ENCODE data around the gene MYRIP.

MYRIP gene

DNA sequence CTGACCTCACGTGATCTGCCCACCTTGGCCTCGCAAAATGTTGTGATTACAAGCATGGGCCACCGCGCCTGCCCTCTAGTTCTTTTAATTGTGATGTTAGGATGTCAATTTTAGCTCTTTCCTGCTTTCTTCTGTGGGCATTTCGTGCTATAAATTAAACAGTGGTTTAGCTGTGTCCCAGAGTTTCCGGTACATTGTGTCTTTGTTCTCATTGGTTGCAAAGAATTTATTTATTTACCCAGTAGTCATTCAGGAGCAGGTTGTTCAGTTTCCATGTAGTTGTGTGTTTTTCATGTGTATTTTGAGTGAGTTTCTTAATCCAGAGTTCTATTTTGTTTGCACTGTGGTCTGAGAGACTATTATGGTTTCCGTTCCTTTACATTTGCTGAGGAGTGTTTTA is 30.1 kb downstream of the MYRIP start:
- TF ChIP-seq, protein P1, sequence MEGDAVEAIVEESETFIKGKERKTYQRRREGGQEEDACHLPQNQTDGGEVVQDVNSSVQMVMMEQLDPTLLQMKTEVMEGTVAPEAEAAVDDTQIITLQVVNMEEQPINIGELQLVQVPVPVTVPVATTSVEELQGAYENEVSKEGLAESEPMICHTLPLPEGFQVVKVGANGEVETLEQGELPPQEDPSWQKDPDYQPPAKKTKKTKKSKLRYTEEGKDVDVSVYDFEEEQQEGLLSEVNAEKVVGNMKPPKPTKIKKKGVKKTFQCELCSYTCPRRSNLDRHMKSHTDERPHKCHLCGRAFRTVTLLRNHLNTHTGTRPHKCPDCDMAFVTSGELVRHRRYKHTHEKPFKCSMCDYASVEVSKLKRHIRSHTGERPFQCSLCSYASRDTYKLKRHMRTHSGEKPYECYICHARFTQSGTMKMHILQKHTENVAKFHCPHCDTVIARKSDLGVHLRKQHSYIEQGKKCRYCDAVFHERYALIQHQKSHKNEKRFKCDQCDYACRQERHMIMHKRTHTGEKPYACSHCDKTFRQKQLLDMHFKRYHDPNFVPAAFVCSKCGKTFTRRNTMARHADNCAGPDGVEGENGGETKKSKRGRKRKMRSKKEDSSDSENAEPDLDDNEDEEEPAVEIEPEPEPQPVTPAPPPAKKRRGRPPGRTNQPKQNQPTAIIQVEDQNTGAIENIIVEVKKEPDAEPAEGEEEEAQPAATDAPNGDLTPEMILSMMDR (IDR thresholded peaks at IDR 0.05; ENCODE audit: unreplicated experiment in 3 of 3), result no peak
- Mint-ChIP-seq H3K27ac (no peak overlapping the region), H3K27me3 (ENCODE audit: low read depth) (no peaks in the 10 kb centered on the region), H3K9me3 (peaks cover 13% of the 10 kb centered on the region), H3K36me3 (ENCODE audit: low read depth) (no peaks in the 10 kb centered on the region), H3K4me1 (no peaks in the 10 kb centered on the region), H3K4me3 (no peak overlapping the region)

DNA sequence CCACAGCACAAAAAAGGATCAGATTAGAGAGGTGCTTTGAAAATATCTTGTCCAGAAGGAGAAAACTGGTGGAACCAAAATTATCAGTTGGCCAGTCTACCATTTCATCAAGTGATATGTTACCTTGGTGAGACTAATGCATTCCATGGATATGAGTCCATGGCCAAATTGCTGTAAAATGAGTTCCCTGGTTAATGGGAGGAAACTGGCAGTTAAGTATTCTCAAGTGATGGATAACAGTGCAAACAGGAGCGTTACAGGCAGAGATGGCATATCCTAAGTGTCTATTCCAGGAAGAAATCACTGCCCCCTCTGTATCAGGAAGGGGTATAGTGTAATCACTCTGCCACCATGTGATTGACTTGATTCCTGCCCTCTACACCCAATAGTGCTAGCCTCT is 34.0 kb downstream of the MYRIP start:
- Mint-ChIP-seq H3K27me3 (ENCODE audit: low read depth) (peaks cover 6% of the 10 kb centered on the region), H3K36me3 (ENCODE audit: low read depth) (no peaks in the 10 kb centered on the region), H3K27ac (no peak overlapping the region), H3K9me3 (peaks cover 6% of the 10 kb centered on the region), H3K4me1 (no peaks in the 10 kb centered on the region), H3K4me3 (no peak overlapping the region)
- TF ChIP-seq, protein P1 (IDR thresholded peaks at IDR 0.05; ENCODE audit: unreplicated experiment in 3 of 3), result no peak

DNA sequence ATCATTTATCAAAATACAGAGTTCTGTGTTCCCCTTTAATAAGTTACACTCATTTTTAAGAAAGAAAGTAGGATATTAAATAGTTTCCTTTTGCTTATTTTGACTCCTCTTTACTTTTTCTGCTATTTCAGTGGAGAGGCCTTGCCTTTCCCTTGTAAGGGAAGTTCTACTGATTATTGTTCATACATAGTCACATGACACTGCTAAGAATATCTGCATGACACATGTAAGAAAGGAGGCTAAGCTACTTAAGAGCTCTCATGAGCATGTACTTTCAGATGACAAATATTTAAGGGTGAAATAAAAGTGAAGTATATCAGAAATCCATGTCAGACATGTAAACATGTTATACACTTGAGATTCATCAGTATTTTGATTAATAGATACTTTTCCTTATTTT is 39.0 kb downstream of the MYRIP start:
- Mint-ChIP-seq H3K4me1 (no peaks in the 10 kb centered on the region), H3K27me3 (ENCODE audit: low read depth) (peaks cover 6% of the 10 kb centered on the region), H3K36me3 (ENCODE audit: low read depth) (no peaks in the 10 kb centered on the region), H3K9me3 (no peaks in the 10 kb centered on the region), H3K27ac (no peak overlapping the region), H3K4me3 (no peak overlapping the region)
- TF ChIP-seq, protein P1 (IDR thresholded peaks at IDR 0.05; ENCODE audit: unreplicated experiment in 3 of 3), result no peak

DNA sequence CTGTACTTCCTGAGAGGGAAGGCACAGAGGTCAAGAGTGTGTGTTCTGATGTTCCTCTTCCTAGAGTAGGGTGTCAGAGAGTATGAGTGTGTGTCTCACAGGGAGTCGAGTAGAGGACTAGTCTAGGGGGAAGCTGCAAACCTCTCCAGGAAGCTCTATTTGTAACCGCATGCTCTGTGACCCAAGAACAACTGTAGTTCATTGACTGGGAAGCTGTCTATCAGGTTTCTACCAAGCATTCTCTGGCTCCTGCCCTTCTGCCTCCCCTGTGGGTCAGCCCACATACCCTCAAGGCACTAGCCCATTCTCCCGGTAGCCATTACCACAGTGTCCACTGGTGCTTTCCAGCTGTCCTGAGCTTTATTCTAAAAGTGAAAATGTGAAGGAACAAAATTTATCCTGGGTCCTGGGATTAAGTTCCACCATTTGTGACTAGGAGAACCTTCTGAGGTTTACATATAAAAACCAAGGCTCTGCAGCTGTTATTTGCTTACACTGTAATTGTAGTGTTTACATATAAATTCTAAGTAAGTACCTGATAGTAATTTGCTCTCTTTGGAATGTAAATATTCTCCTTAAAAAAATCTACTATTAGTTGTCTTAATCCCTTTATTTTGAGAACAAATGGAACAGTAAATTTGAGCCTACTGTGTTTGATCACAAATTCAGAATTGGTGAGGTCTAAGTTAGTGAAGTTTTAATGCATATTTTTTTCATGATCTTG is 40.7 kb downstream of the MYRIP start:
- Mint-ChIP-seq H3K4me1 (no peaks in the 10 kb centered on the region), H3K27ac (no peak overlapping the region), H3K9me3 (no peaks in the 10 kb centered on the region), H3K36me3 (ENCODE audit: low read depth) (no peaks in the 10 kb centered on the region), H3K4me3 (no peak overlapping the region), H3K27me3 (ENCODE audit: low read depth) (peaks cover 6% of the 10 kb centered on the region)
- TF ChIP-seq, protein P1 (IDR thresholded peaks at IDR 0.05; ENCODE audit: unreplicated experiment in 3 of 3), result no peak

DNA sequence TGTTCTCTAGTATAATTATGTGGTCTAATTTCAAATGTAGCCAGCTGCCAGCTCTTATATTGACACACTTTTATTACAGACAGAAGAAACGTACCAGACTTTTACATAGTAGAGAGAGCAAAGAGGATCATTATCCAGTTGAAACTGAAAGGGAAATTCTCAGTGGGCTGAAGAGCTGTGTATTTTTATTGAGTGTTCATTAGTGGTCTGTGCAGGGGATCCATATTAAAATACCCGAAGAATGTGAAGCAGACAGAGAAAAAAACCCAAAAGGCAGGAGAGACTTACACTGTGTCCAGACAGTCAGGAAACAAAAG is 41.3 kb downstream of the MYRIP start:
- Mint-ChIP-seq H3K4me1 (no peaks in the 10 kb centered on the region), H3K4me3 (no peak overlapping the region), H3K27me3 (ENCODE audit: low read depth) (peaks cover 6% of the 10 kb centered on the region), H3K36me3 (ENCODE audit: low read depth) (no peaks in the 10 kb centered on the region), H3K27ac (no peak overlapping the region), H3K9me3 (no peaks in the 10 kb centered on the region)
- TF ChIP-seq, protein P1 (IDR thresholded peaks at IDR 0.05; ENCODE audit: unreplicated experiment in 3 of 3), result no peak

DNA sequence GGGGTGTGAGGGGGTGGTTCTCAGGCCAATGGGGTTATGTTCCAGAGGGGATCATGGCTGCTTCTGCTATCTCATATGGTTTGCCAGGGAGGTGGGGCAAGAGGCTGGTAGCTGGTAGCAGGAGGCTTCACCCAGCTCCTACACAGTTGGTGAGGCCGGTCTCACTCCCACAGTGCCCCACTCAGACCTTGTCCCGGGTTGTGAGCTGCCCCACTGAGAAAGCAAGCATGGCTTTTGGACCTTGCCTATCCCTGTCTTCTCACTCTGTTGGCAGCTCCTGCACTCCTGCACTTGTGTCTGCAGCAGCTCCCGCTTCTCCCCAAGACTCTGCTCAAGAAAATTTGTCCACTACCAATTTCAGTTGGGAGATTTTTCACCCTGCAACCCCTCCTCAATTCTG is 46.1 kb downstream of the MYRIP start:
- H3K9me3 Mint-ChIP-seq, result peaks cover 3% of the 10 kb centered on the region
- H3K27ac Mint-ChIP-seq, result no peak overlapping the region
- no peaks in the 10 kb centered on the region for H3K27me3 Mint-ChIP-seq (ENCODE audit: low read depth)
- TF ChIP-seq, protein P1 (IDR thresholded peaks at IDR 0.05; ENCODE audit: unreplicated experiment in 3 of 3), result no peak
- no peaks in the 10 kb centered on the region for H3K4me1 Mint-ChIP-seq
- H3K36me3 Mint-ChIP-seq (ENCODE audit: low read depth), result no peaks in the 10 kb centered on the region
- no peak overlapping the region for H3K4me3 Mint-ChIP-seq
